ENCODE measurements around the gene LRRC7. TPM values are rescaled to one million over a fixed set of nuclear protein-coding genes. Genes with fewer than 3 reads are reported as not detected.

LRRC7 gene
- total RNA-seq, 3 donors from 2014 or later (not counting 1 experiment from before 2014, with no cell fraction given): not detected

DNA sequence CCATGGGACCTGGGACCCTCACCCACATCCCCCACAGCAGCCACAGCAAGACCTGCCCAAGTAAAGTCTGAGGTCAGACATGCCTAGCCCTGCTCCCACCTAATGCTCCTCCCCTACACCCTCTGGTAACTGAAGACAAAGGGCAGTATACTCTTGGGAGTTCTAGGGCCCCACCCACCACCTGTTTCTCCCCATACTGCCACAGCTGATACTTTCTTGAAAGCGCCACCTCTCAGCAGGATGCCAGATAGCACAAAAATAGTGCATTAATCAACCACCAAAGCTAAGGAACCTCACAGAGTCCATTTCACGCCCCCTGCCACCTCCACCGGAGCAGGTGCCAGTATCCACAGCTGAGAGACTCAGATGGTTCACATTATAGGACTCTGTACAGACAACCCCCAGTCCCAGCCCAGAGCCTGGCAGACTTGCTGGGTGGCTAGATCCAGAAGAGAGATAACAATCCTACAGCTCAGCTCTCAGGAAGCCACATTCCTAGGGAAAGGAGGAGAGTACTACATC is 399.6 kb downstream of the LRRC7 start:
- 81% methylated on average over 3 of the region's 3 CpGs for WGBS (ENCODE audit: insufficient coverage)
- no peak overlapping the region for H3K4me3 ChIP-seq (ENCODE audit: low read length)
- H3K4me1 ChIP-seq (ENCODE audit: control insufficient read depth, insufficient read depth, low read length): no peaks in the 10 kb centered on the region
- no peak for DNase-seq
- Mint-ChIP-seq H3K36me3 (peaks cover 15% of the 10 kb centered on the region), H3K4me3 (no peak overlapping the region), H3K27me3 (ENCODE audit: low read depth in 2 of 2) (no peaks in the 10 kb centered on the region), H3K27ac (no peak overlapping the region), H3K9me3 (peaks cover 18 to 28% of the 10 kb centered on the region in 2 donors), H3K4me1 (no peaks in the 10 kb centered on the region)
- intact Hi-C loops (cut with micrococcal nuclease): no loop called here
- H3K27me3 ChIP-seq (ENCODE audit: control insufficient read depth, insufficient read depth, low read length): no peaks in the 10 kb centered on the region
- H3K27ac ChIP-seq (ENCODE audit: low read length): no peak overlapping the region
- TF ChIP-seq, protein P1, sequence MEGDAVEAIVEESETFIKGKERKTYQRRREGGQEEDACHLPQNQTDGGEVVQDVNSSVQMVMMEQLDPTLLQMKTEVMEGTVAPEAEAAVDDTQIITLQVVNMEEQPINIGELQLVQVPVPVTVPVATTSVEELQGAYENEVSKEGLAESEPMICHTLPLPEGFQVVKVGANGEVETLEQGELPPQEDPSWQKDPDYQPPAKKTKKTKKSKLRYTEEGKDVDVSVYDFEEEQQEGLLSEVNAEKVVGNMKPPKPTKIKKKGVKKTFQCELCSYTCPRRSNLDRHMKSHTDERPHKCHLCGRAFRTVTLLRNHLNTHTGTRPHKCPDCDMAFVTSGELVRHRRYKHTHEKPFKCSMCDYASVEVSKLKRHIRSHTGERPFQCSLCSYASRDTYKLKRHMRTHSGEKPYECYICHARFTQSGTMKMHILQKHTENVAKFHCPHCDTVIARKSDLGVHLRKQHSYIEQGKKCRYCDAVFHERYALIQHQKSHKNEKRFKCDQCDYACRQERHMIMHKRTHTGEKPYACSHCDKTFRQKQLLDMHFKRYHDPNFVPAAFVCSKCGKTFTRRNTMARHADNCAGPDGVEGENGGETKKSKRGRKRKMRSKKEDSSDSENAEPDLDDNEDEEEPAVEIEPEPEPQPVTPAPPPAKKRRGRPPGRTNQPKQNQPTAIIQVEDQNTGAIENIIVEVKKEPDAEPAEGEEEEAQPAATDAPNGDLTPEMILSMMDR (IDR thresholded peaks at IDR 0.05): no peak
- ATAC-seq: no peak
- no peaks in the 10 kb centered on the region for H3K36me3 ChIP-seq (ENCODE audit: control insufficient read depth, insufficient read depth, low read length)
- H3K9me3 ChIP-seq (ENCODE audit: control insufficient read depth, insufficient read depth, low read length): peaks cover 8% of the 10 kb centered on the region

DNA sequence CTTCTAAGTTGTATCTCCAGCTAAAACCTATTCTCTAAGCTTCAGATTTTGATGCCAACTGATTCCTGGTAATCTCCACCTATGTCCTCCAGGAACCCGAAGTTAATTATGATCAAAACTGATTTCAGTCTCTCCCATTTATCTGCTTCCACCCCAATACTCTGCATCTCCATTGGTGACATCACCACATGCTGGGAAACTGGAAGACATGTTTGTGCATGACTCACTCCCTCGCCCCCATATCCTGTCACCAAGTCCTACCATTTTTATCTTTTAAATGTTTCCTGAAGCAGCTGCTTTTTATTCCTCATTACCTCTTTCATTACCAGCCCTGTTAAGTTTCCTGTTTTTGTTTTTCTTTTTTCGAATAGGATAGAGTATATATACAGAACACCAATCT is 409.2 kb downstream of the LRRC7 start:
- H3K4me3 Mint-ChIP-seq: no peak overlapping the region
- TF ChIP-seq, protein P1 (IDR thresholded peaks at IDR 0.05): no peak
- Histone ChIP-seq H3K4me3 (ENCODE audit: low read length) (no peak overlapping the region), H3K27ac (ENCODE audit: low read length) (no peak overlapping the region), H3K9me3 (ENCODE audit: control insufficient read depth, insufficient read depth, low read length) (no peaks in the 10 kb centered on the region), H3K4me1 (ENCODE audit: control insufficient read depth, insufficient read depth, low read length) (no peaks in the 10 kb centered on the region), H3K36me3 (ENCODE audit: control insufficient read depth, insufficient read depth, low read length) (no peaks in the 10 kb centered on the region), H3K27me3 (ENCODE audit: control insufficient read depth, insufficient read depth, low read length) (no peaks in the 10 kb centered on the region)
- no peak for ATAC-seq
- DNase-seq: no peak
- intact Hi-C loops (cut with micrococcal nuclease): no loop called here
- no peaks in the 10 kb centered on the region for H3K27me3 Mint-ChIP-seq (ENCODE audit: low read depth in 2 of 2)
- H3K4me1 Mint-ChIP-seq: no peaks in the 10 kb centered on the region
- peaks cover 15 to 17% of the 10 kb centered on the region in 2 donors for H3K9me3 Mint-ChIP-seq
- no peaks in the 10 kb centered on the region for H3K36me3 Mint-ChIP-seq
- WGBS (ENCODE audit: insufficient coverage): 80% methylated on average over 2 of the region's 3 CpGs
- H3K27ac Mint-ChIP-seq: no peak overlapping the region

DNA sequence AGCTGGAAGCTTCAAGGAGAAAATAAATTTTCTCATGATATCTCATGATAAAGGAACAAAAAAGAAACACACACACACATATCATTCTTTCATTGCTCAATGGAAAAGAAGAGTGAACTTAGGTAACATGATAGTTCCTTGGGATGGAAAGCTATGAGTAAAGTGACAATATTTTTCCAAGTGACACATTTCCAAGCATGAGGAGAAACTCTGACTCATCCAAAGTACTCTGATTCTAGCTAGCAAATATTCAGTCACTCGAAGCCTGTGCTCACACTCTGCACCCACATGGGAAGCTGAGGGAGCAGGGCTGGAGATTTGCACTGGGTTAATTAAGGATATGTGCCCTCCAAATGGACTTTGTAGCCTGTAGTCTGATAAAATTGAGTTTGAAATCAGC is 415.3 kb downstream of the LRRC7 start:
- H3K36me3 ChIP-seq (ENCODE audit: control insufficient read depth, insufficient read depth, low read length): no peaks in the 10 kb centered on the region

More for the DNA sequence above, 415.3 kb downstream of the LRRC7 start:
- Histone ChIP-seq H3K4me3 (ENCODE audit: low read length) (no peak overlapping the region), H3K4me1 (ENCODE audit: control insufficient read depth, insufficient read depth, low read length) (no peaks in the 10 kb centered on the region), H3K27me3 (ENCODE audit: control insufficient read depth, insufficient read depth, low read length) (no peaks in the 10 kb centered on the region), H3K27ac (ENCODE audit: low read length) (no peak overlapping the region), H3K9me3 (ENCODE audit: control insufficient read depth, insufficient read depth, low read length) (no peaks in the 10 kb centered on the region)
- no peak for DNase-seq
- Mint-ChIP-seq H3K4me3 (no peak overlapping the region), H3K9me3 (peaks cover 11 to 13% of the 10 kb centered on the region in 2 donors), H3K36me3 (no peaks in the 10 kb centered on the region), H3K27ac (no peak overlapping the region), H3K4me1 (no peaks in the 10 kb centered on the region), H3K27me3 (ENCODE audit: low read depth in 2 of 2) (no peaks in the 10 kb centered on the region)
- ATAC-seq: no peak
- TF ChIP-seq, protein P1 (IDR thresholded peaks at IDR 0.05): no peak
- intact Hi-C loops (cut with micrococcal nuclease): no loop called here
- WGBS (ENCODE audit: insufficient coverage): 80% methylated on average over 1 of the region's 1 CpG

Data from natural killer cell (primary cell).